K562 (cell line): ENCODE results near the gene ATP5PD.

Experiments
- BCOR ChIP-seq: fragments of 450-650 bp; IDR thresholded peaks from 2 replicates; pipeline ENCODE4 v1.6.1; 2016
- SIN3A ChIP-seq, 2 experiments: fragments of 150-350 bp in 1 of 2; IDR thresholded peaks; 2 replicates each; pipeline ENCODE4 v1.6.1; 2011 to 2016; ENCODE audit warnings: borderline replicate concordance in 2 of 2, low read depth in 2 of 2, low read length in 2 of 2, mild to moderate bottlenecking in 2 of 2, moderate library complexity in 2 of 2; ENCODE audit not compliant: control insufficient read depth in 1 of 2
- SP1 ChIP-seq: sonication (generic); formaldehyde crosslinking; IDR thresholded peaks from 2 replicates; pipeline ENCODE4 v1.8.1; 2022; ENCODE audit warnings: mild to moderate bottlenecking, missing genetic modification reagents
- ZC3H4 ChIP-seq: sonication (generic); formaldehyde crosslinking; IDR thresholded peaks from 2 replicates; pipeline ENCODE4 v1.9.0; 2021; ENCODE audit warnings: missing genetic modification reagents, borderline replicate concordance
- TF ChIP-seq, protein P1 (sequence below), 3 experiments: IDR thresholded peaks in 2 of 3; conservative IDR thresholded peaks in 1 of 3; 2 replicates each; pipeline ENCODE4 v1.5.1; 2011 to 2012; ENCODE audit warnings: low read length in 3 of 3, mild to moderate bottlenecking in 3 of 3, control low read depth in 2 of 3, improper control_type of control experiment in 1 of 3, inconsistent platforms in 1 of 3, low read depth in 1 of 3, mixed read lengths in 1 of 3, moderate library complexity in 1 of 3; ENCODE audit not compliant: insufficient read depth in 2 of 3

DNA sequence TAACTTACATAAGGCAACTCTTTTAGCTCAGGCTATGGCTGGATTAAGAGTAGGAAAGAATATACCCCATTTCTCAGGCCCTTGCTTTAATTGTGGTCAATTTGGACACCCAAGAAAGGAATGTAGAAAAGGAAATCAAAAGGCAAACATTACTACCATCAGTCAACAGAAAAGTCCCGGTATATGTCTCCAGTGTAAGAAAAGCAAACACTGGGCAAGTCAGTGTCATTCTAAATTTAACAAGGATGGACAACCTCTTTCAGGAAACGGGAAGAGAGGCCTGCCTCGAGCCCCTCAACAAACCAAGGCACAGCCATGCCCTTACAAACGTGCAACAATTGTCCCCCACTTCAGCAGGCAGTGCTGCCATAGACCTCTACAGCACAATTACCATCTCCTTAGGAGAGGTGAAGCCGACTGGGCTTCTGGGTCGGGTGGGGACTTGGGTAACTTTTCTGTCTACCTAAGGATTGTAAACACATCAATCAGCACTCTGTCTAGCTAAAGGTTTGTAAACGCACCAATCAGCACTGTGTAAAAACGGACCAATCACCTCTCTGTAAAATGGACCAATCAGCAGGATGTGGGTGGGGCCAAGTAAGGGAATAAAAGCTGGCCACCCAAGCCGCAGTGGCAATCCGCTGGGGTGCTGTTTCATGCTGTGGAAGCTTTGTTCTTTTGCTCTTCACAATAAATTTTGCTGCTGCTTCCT lies 21.9 kb downstream of the ATP5PD start:
- TF ChIP-seq SIN3A (IDR thresholded peaks at IDR 0.05; ENCODE audit: borderline replicate concordance in 2 of 2, control insufficient read depth in 1 of 2, low read depth in 2 of 2, low read length in 2 of 2): no peak
- TF ChIP-seq SP1 (CRISPR knock-in tag): no peak
- no peak for TF ChIP-seq ZC3H4 (CRISPR knock-in tag)
- TF ChIP-seq, protein P1, sequence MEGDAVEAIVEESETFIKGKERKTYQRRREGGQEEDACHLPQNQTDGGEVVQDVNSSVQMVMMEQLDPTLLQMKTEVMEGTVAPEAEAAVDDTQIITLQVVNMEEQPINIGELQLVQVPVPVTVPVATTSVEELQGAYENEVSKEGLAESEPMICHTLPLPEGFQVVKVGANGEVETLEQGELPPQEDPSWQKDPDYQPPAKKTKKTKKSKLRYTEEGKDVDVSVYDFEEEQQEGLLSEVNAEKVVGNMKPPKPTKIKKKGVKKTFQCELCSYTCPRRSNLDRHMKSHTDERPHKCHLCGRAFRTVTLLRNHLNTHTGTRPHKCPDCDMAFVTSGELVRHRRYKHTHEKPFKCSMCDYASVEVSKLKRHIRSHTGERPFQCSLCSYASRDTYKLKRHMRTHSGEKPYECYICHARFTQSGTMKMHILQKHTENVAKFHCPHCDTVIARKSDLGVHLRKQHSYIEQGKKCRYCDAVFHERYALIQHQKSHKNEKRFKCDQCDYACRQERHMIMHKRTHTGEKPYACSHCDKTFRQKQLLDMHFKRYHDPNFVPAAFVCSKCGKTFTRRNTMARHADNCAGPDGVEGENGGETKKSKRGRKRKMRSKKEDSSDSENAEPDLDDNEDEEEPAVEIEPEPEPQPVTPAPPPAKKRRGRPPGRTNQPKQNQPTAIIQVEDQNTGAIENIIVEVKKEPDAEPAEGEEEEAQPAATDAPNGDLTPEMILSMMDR (IDR thresholded peaks at IDR 0.05 in 2 of 3, conservative IDR thresholded peaks at IDR 0.05 in 1 of 3; ENCODE audit: insufficient read depth in 2 of 3, low read depth in 1 of 3, low read length in 3 of 3): no peak
- TF ChIP-seq BCOR: no peak
